Adipocyte (in vitro differentiated cells): ENCODE results near the gene C1orf174.

Experiments used
- DNase-seq: peaks from one replicate; pipeline ENCODE4 v3.0.0-alpha.2; 2015; ENCODE audit warnings: low read depth
- H3K27me3 ChIP-seq: replicated peaks from 2 replicates; pipeline ENCODE4 v1.7.0; 2013; ENCODE audit warnings: mild to moderate bottlenecking, low read length, moderate library complexity; ENCODE audit not compliant: control insufficient read depth, insufficient read depth
- H3K36me3 ChIP-seq: 2 replicates; pipeline ENCODE4 v1.7.0; 2013; ENCODE audit warnings: low read length, mild to moderate bottlenecking, moderate library complexity; ENCODE audit not compliant: control insufficient read depth, insufficient read depth, severe bottlenecking
- H3K4me1 ChIP-seq: 2 replicates; pipeline ENCODE4 v1.7.0; 2013; ENCODE audit warnings: mild to moderate bottlenecking, low read length, moderate library complexity; ENCODE audit not compliant: control insufficient read depth, insufficient read depth
- H3K4me3 ChIP-seq: 2 replicates; pipeline ENCODE4 v1.7.0; 2013; ENCODE audit warnings: mild to moderate bottlenecking, low read length, moderate library complexity
- H3K9ac ChIP-seq: 2 replicates; pipeline ENCODE4 v1.7.0; 2013; ENCODE audit warnings: mild to moderate bottlenecking, low read length, moderate library complexity
- H3K9me3 ChIP-seq: 2 replicates; pipeline ENCODE4 v1.7.0; 2013; ENCODE audit warnings: mild to moderate bottlenecking, low read length, moderate library complexity; ENCODE audit not compliant: control insufficient read depth

The C1orf174 gene

DNA sequence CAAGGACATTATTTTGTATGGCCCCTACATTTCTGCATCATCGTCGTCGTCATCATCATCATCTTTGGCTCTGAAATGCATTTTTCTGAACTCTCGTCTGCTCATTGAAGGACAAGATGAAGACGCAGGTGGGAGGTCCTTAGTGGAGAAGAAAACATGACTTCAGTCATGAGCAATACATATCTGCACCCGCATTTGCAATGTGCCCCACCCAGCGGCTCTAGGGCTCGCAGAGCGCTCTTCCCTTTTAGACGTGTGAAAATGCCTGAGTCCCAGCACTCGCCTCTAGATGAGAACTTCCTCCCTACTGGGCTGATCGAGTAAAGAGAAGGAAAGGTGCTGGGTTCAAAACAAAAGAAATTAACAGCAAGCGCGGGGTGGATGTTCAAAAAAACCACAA is 10.1 kb downstream of the C1orf174 start:
- Histone ChIP-seq H3K36me3 (peaks cover 56% of the 10 kb centered on the region), H3K4me1 (no peaks in the 10 kb centered on the region), H3K27me3 (no peaks in the 10 kb centered on the region), H3K9me3 (no peaks in the 10 kb centered on the region), H3K4me3 (no peak overlapping the region), H3K9ac (no peak overlapping the region)
- DNase-seq: no peak

DNA sequence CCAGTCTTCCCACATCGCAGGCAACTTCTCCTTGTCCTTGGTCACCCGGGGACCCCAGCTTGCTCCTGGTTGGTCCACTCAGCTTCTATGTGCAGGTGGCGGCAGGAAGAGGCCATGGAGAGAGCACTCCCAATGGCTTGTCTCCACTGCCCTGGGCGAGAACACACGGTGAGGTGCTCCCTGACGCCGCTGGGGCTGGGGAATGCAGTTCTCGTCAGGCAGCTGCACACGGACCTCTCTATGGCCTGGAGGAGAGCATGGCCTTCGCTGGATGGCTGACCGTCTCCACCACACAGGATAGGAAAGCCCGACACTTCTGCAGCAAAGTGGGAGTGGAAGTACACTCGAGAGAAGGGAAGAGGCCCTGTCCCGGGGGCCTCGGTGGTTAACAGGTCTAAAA is 11.8 kb downstream of the C1orf174 start:
- H3K9me3 ChIP-seq: no peaks in the 10 kb centered on the region
- no peaks in the 10 kb centered on the region for H3K4me1 ChIP-seq
- no peak overlapping the region for H3K4me3 ChIP-seq
- H3K27me3 ChIP-seq: no peaks in the 10 kb centered on the region
- DNase-seq: no peak
- no peak overlapping the region for H3K9ac ChIP-seq
- H3K36me3 ChIP-seq: peaks cover 62% of the 10 kb centered on the region

DNA sequence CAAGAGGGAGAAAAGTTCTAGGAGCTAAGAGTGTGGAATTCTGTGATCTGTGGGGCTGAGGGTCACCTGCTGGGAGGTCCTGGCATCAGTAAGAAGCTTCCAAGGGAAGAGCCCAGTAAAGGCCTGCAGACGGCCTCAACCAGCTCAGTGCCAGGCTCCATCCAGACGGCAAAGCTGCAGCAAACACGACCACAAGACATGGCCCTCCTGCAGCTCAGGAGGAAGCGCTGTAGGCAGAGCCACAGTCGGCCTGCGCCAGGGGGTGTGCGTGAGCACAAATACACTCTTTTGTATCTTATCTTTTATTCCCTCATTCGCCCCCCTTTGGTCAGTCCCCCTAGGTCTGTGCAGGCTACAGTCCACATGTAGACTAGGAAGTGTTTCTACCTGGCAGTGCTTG is 13.4 kb downstream of the C1orf174 start:
- Histone ChIP-seq H3K9ac (no peak overlapping the region), H3K4me3 (no peak overlapping the region), H3K4me1 (no peaks in the 10 kb centered on the region), H3K9me3 (no peaks in the 10 kb centered on the region), H3K36me3 (peaks cover 63% of the 10 kb centered on the region), H3K27me3 (no peaks in the 10 kb centered on the region)
- no peak for DNase-seq

DNA sequence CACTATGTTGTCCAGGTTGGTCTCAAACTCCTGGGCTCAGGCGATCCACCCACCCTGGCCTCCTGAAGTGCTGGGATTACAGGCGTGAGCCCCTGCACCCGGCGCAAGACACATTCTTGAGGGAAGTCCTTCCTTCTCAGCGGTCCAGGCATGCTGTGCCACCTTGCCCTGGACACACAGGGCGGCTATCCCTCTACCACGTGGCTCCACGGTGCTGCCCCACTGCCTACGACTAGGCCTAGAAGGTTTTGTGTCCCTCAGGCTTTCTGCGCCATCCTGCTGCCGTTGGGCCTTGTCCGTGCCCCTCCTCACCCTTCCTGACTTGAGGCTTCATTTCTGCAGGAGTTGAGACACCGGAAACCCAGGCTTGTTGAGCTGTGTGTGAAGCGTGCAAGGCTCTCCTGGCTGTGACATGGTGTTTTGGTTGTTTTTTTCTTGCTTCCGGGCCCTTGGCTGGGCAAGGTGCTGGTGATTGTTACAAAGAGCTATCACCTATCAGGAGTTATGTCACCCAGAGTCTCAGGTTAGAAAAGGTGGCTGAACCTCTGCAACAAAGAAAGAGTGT is 13.9 kb downstream of the C1orf174 start:
- H3K4me1 ChIP-seq: no peaks in the 10 kb centered on the region
- peaks cover 58% of the 10 kb centered on the region for H3K36me3 ChIP-seq
- H3K27me3 ChIP-seq: no peaks in the 10 kb centered on the region
- no peak overlapping the region for H3K9ac ChIP-seq
- no peaks in the 10 kb centered on the region for H3K9me3 ChIP-seq
- DNase-seq: no peak
- H3K4me3 ChIP-seq: no peak overlapping the region

DNA sequence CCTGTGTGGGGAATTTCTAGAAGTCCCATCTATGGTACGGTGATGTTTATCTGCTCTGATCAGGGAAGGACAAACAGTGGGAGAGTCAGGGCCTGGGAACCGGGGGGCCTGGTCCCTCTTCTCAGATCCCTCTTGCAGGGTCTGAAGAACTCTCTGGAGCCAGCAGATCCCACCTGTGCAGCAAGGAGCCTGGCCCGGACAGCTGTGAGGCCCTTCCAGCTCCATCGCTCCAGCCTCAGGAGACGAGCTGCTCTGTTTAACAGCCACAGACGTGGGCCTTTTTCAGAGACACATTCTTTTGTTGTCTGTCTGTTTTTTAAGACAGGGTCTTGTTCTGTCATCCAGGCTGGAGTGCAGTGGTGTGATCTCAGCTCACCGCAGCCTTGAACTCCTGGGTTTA is 14.5 kb downstream of the C1orf174 start:
- Histone ChIP-seq H3K27me3 (no peaks in the 10 kb centered on the region), H3K9me3 (no peaks in the 10 kb centered on the region), H3K4me1 (no peaks in the 10 kb centered on the region), H3K9ac (no peak overlapping the region), H3K4me3 (no peak overlapping the region), H3K36me3 (peaks cover 53% of the 10 kb centered on the region)
- no peak for DNase-seq

DNA sequence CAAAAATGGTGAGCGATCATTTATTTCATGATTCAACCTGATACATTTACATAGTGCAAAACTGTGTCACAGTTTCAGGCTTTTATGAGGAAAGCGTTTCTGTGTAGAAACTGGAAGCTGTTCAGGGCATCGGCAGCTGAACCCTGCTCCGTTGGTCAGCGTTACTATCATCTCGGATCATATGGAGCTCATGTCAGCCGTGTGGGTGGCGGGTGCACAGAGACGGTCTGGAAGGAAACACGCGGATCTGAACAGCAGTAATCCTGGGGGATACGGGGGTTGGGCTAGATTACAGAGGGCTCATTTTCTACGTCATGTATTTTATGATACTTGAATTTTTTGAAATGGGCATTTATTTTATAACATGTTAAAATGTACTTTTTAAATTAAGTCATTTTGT is 15.1 kb downstream of the C1orf174 start:
- no peak overlapping the region for H3K4me3 ChIP-seq
- H3K36me3 ChIP-seq: peaks cover 47% of the 10 kb centered on the region
- no peaks in the 10 kb centered on the region for H3K27me3 ChIP-seq
- no peaks in the 10 kb centered on the region for H3K9me3 ChIP-seq
- no peak for DNase-seq
- no peak overlapping the region for H3K9ac ChIP-seq
- no peaks in the 10 kb centered on the region for H3K4me1 ChIP-seq

DNA sequence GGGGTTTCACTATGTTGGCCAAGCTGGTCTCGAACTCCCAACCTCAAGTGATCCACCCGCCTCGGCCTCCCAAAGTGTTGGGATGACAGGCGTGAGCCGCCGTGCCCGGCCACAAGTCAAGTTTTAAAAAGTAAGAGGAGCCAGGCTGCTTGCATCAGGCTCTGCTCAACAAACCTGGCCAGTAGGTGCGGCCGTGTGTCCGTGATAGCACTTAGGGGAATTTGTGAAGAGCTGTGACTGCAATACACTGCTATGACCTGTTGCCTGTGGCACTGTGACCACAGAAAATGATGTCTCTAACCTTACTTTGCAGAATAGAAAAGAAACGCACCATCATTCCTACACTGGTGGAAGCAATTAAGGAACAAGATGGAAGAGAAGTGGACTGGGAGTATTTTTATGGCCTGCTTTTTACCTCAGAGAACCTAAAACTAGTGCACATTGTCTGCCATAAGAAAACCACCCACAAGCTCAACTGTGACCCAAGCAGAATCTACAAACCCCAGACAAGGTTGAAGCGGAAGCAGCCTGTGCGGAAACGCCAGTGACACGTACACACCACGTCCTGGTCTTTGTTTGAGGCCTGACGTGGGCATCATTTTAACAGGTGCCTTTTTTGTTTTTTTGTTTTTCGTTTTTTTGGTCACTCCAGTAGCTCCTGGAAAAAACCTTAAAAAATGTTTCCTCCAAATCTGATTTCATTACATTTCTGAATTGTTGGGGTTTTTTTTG is 16.7 kb downstream of the C1orf174 start:
- Histone ChIP-seq H3K9me3 (peaks cover 14% of the 10 kb centered on the region), H3K4me3 (no peak overlapping the region), H3K36me3 (peaks cover 42% of the 10 kb centered on the region), H3K27me3 (no peaks in the 10 kb centered on the region), H3K9ac (no peak overlapping the region), H3K4me1 (no peaks in the 10 kb centered on the region)
- no peak for DNase-seq

DNA sequence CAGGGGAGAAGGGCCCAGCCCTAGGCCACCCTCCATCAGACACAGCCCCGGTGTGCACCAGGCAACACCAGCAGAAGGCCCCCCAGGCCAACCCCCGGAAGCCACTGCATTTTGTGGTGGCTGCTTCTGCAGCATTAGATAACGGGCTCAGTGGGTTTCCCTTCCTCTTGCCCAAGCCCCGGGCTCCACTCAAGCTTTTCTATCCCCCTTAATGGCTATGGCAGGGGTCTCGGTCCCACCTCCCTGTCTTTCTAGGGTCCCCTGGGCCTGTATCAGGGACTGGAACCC is 18.9 kb downstream of the C1orf174 start:
- Histone ChIP-seq H3K27me3 (no peaks in the 10 kb centered on the region), H3K4me1 (no peaks in the 10 kb centered on the region), H3K9ac (no peak overlapping the region), H3K36me3 (peaks cover 32% of the 10 kb centered on the region), H3K4me3 (no peak overlapping the region), H3K9me3 (peaks cover 14% of the 10 kb centered on the region)
- DNase-seq: no peak

DNA sequence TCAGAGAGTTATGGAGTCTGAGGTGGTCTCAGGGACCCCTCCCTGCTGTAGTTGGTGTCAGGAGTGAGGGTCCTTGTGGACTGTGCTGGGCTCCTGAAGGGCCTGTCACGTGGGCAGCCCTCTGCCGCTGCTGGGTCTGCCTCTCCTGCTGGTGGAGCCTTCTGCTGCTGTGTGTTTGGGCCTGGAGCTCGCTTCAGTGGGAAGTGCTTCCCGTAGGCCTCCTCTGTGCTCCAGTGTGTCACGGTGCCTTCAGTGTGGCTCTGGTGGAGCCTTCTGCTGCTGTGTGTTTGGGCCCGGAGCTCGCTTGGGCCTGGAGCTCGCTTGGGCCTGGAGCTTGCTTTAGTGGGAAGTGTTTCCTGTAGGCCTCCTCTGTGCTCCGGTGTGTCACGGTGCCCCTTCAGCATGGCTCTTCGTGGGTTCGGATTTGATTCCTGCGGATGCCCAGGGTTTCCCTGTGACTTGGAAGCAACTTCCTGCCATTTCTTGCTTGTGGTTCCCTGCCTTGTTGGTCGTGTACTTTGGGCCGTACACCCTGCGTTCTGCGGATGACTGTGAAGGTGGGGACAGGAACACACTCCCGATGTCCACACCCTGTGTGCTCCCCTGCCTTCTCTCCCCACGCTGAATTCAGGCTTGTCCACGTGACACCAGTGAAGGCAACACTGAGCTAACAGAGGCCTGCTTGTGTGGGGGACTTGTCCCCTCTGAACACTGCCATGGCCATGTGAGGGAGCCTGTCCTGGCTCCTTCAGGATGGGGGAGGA is 19.5 kb downstream of the C1orf174 start:
- peaks cover 14% of the 10 kb centered on the region for H3K9me3 ChIP-seq
- no peaks in the 10 kb centered on the region for H3K4me1 ChIP-seq
- DNase-seq: no peak
- H3K9ac ChIP-seq: no peak overlapping the region
- H3K27me3 ChIP-seq: no peaks in the 10 kb centered on the region
- no peak overlapping the region for H3K4me3 ChIP-seq
- peaks cover 30% of the 10 kb centered on the region for H3K36me3 ChIP-seq

DNA sequence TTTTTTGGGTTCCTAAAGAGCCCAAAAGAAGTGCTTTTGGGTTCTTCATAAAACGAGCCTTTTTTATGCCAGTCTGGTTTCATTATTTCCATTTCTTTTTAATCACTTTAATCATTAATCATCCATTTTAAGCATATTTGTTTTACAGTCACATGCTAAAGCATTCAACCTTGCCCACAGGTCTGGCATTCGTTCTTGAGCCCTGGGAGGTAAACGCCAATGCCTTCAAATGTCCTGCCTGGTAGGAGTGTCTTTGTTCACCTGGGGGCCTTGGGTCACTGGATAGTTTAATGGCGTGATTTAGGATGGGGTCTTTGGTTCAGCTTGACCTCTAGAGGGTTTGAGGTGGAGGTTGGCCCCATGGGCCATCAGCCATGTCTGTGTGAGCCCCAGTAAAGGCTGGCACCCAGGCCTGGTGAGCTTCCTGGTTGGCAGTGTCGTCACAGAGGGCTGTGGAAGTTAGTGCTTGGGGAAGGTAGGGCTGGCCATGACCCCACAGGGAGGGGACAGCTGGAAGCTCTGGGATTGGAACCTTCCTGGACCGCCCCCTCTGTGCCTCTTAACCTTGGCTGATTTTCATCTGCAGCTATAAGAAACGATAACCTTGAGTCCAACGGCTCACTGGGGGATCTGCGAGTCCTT is 20.2 kb downstream of the C1orf174 start:
- Histone ChIP-seq H3K4me1 (no peaks in the 10 kb centered on the region), H3K27me3 (no peaks in the 10 kb centered on the region), H3K9me3 (peaks cover 14% of the 10 kb centered on the region), H3K9ac (no peak overlapping the region), H3K36me3 (peaks cover 28% of the 10 kb centered on the region), H3K4me3 (no peak overlapping the region)
- no peak for DNase-seq

DNA sequence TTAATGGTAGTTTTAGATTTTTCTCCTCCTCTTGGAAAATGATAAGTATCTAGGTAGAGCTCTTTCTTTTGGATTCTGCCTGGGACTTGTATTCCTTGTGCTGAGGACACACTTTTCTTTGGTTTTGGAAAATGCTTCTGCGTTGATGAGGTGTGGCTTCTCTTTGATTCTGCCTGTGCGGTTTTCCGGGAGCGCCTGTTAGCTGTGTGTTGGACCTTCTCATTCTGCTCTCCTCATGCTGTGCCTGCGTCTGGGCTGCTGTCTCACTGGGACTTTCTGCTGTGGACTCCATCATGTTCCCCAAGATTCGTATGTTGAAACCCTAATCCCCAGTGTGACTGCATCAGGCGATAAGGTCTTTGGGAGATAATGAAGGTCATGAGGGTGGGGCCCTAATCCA is 21.0 kb downstream of the C1orf174 start:
- Histone ChIP-seq H3K9ac (no peak overlapping the region), H3K4me1 (no peaks in the 10 kb centered on the region), H3K27me3 (no peaks in the 10 kb centered on the region), H3K9me3 (peaks cover 14% of the 10 kb centered on the region), H3K36me3 (peaks cover 32% of the 10 kb centered on the region), H3K4me3 (peak overlapping the region; percentile 10)
- no peak for DNase-seq
